GM18870 (cell line): ENCODE results near the gene PLG.
"Not testable (repeated sequence)": the region's sequence is repeated elsewhere in the genome, so short reads cannot be mapped to it uniquely, and the experiment has no call there.

Experiments
- ATAC-seq: cut with Tn5 transposase; IDR thresholded peaks from one replicate; pipeline ENCODE4 v1.9.1; 2021; ENCODE audit warnings: moderate library complexity; ENCODE audit not compliant: unreplicated experiment

Gene PLG

DNA sequence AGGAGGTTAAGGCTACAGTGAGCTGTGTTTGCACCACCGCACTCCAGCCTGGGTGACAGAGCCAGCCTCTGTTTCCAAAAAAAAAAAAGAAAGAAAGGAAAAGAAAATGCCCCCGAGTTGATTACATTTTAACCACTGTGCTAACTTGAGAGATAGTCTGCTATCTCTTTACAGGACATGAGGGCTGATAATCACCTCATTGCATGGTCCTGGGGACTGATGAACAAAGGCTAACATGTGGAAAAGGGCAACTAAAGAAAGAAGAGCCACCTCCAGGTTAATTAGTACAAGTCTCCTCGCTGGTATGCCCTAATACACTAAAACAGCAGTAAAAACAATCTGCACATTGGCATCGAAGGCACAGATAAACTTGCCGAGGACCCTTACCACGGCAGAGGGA, 4.2 kb upstream of the PLG start:
- ATAC-seq, result no peak

- ATAC-seq, result not testable (repeated sequence)
Observed at GRCh38 chr6:160704688-160705087, 2.6 kb downstream of the PLG start.

DNA sequence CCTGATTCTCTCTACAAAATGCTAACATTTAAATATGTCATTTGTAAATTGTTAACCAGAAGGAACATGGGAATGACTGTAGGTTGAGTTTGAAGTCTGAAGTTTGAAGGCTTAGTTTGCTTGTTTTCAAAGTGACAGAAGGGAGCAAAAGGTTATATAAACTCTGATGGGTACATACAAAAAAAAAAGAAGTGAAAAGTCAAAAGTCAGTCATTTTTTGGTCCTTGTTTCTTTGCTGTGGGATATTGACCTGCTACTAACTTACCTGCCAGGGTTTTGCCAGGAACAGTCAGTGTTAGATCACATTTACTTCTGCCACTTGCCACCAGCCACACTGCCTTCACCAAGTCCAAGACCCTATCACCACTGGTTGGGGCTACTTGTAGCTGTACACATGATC, 6.9 kb downstream of the PLG start:
- not testable (repeated sequence) for ATAC-seq

DNA sequence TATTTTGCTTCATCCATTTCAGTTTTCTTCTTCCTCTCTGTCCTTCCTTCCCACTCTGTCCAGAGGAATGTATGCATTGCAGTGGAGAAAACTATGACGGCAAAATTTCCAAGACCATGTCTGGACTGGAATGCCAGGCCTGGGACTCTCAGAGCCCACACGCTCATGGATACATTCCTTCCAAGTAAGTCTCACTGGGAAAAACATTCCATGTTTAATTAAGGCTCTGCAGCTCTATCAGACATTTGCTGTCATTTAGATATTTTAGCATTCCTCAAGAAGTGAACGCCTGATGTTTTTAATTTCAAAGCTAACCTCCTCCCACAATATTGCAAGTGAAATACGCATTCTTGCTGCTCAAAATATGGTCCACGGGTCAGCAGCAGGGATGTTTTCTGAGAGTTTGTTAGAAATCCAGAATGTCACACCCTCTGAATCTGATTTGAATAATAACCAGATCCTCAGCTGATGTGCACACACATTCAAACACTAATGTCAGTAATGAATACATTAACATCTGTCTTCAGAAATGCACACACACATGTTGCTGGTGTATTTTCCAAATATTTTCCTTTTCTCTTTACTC, 12.8 kb downstream of the PLG start:
- no peak for ATAC-seq

DNA sequence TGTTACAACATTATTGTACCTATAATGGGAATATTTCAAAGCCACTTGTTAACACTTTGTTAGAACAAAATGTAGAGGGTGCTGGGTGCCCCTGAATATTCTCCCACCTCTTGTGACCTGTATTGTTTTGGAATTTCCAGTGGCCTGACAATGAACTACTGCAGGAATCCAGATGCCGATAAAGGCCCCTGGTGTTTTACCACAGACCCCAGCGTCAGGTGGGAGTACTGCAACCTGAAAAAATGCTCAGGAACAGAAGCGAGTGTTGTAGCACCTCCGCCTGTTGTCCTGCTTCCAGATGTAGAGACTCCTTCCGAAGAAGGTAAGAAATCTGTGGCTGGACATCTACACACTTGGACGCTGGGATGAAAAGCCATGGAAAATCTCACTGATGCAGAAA, 28.9 kb downstream of the PLG start:
- ATAC-seq, result no peak

GRCh38 chr6:160733050-160733646, 31.1 kb downstream of the PLG start:
- peak; percentile 78 for ATAC-seq

- ATAC-seq, result no peak
Observed at GRCh38 chr6:160734627-160735026, 32.6 kb downstream of the PLG start.

GRCh38 chr6:160735523-160735922, 33.5 kb downstream of the PLG start:
- peak; percentile 91 for ATAC-seq

GRCh38 chr6:160737934-160738333, 35.9 kb downstream of the PLG start:
- no peak for ATAC-seq

- ATAC-seq, result no peak
Observed at GRCh38 chr6:160739955-160740354, 37.9 kb downstream of the PLG start.

DNA sequence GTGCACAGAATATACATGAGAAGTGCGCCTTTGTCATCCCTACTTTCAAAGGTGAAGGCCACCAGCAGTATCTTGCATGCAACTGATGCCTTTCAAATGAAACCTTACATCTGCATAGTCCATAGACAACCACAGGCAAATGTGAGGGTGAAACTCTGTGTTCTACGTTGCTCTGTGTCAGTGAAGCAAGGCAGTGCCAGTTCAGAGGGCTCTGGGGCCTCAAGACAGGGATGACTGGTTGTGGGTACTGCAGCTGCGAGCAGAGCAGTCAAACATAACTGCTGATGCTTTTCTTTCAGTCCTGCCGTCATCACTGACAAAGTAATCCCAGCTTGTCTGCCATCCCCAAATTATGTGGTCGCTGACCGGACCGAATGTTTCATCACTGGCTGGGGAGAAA, 39.0 kb downstream of the PLG start:
- ATAC-seq, result peak; percentile 98

- ATAC-seq, result peak; percentile 48
Observed at GRCh38 chr6:160742090-160742489, 40.0 kb downstream of the PLG start.

GRCh38 chr6:160750276-160750689, 48.2 kb downstream of the PLG start:
- ATAC-seq, result peak; percentile 91

GRCh38 chr6:160753211-160753610, 51.2 kb downstream of the PLG start:
- not testable (repeated sequence) for ATAC-seq

- ATAC-seq, result no peak
Observed at GRCh38 chr6:160755165-160755564, 53.1 kb downstream of the PLG start.

DNA sequence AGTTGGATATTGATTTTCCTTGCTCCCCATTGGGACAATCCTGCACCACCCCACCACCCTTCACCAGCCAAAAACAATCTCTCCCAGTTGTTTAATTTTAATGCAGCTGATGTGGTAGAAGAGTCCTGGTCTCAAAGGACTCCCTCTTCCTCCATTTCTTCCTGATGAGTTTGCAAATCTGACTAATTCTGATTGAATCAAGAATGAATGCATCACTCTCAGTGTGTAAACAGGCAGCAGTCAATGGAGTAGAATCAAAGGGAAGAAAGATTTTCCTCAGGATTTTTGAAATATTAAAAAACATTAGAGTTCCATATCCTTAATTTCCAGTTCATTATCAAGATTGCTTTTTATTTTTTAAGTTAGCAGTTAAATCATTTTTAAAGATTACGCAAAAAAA, 54.0 kb downstream of the PLG start:
- no peak for ATAC-seq

GRCh38 chr6:160756871-160757270, 54.8 kb downstream of the PLG start:
- no peak for ATAC-seq

GRCh38 chr6:160764847-160765246, 62.8 kb downstream of the PLG start:
- ATAC-seq, result no peak

- no peak for ATAC-seq
Observed at GRCh38 chr6:160765412-160765811, 63.4 kb downstream of the PLG start.

DNA sequence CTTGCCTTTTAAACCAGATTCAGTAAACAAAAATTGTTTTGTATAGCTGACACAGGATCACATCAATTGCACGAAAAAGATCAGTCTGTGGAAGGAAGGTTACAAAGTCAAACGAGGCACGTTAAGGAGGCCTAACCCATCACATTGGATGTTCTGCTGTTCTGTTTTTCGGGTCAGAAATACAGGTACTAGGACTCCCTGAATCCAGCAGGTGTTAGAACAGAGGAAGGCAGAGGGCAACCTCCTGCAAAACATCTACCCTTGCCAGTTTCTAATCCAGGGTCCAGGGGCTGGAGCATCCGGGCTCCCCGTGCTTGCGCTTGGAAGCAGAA, 64.6 kb downstream of the PLG start:
- no peak for ATAC-seq

- ATAC-seq, result peak; percentile 85
Observed at GRCh38 chr6:160766989-160767646, 65.1 kb downstream of the PLG start.

GRCh38 chr6:160767647-160768019, 65.6 kb downstream of the PLG start:
- peak; percentile 14 for ATAC-seq

DNA sequence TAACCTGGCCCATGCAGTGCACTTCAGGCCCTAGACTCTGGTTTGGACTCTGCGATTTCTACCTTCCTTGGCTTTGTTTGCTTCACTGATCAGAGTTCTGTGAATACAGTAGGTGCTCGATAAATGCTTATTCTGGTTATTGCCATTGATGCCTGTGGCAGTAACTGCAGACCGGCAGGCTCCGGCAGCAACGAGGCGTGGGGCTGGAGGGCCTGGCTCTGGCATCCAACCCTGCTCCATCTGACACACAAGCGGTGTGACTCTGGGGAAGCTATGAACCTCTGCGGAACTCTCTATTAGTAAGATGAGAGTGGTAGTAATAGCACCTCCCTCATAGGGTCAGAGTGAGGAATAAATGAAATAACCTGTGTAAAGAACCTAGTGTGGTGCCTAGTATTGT, 66.1 kb downstream of the PLG start:
- no peak for ATAC-seq
